GM12872 (cell line): Measurements from ENCODE around the gene EXOC3L1.

Source experiments
- TF ChIP-seq, protein P1 (sequence below): IDR thresholded peaks from 3 replicates; pipeline ENCODE4 v1.5.1; 2011; ENCODE audit warnings: low read depth, mild to moderate bottlenecking, low read length, moderate library complexity; ENCODE audit not compliant: insufficient read depth

Gene EXOC3L1

DNA sequence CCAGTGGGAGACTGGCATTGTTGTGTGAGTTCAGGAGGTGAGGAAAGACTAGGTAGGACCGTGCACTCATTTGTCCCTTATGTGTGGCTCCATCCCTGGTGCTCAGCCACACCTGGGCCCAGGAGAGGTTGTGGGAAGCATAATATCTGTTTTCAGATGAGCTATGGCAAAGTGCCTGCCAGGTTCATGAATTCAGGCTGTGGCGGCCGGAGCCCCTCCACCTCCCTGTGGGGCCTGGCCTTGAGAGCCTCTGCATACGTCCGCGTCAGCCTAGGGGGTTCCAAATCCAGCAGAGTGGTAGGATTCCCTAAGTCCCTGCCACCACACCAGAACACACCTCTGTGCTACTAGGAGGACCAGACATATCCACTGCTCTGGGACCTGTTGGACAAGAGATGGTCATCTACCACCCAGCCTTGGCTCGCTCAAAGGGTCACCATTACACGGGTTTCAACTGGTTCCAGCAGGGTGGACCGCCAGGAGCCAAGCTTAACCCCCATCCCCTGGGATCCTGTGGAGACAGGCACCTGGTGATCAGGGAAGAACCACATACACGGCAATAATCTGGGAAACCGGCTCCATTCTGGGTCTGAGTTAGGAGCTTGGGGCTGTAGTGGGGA, 41.2 kb downstream of the EXOC3L1 start:
- TF ChIP-seq, protein P1, sequence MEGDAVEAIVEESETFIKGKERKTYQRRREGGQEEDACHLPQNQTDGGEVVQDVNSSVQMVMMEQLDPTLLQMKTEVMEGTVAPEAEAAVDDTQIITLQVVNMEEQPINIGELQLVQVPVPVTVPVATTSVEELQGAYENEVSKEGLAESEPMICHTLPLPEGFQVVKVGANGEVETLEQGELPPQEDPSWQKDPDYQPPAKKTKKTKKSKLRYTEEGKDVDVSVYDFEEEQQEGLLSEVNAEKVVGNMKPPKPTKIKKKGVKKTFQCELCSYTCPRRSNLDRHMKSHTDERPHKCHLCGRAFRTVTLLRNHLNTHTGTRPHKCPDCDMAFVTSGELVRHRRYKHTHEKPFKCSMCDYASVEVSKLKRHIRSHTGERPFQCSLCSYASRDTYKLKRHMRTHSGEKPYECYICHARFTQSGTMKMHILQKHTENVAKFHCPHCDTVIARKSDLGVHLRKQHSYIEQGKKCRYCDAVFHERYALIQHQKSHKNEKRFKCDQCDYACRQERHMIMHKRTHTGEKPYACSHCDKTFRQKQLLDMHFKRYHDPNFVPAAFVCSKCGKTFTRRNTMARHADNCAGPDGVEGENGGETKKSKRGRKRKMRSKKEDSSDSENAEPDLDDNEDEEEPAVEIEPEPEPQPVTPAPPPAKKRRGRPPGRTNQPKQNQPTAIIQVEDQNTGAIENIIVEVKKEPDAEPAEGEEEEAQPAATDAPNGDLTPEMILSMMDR: no peak

GRCh38 chr16:67148221-67148620, 41.7 kb downstream of the EXOC3L1 start:
- TF ChIP-seq, protein P1: no peak

- TF ChIP-seq, protein P1: no peak
Observed at GRCh38 chr16:67147437-67148140, 42.3 kb downstream of the EXOC3L1 start.

- TF ChIP-seq, protein P1: no peak
Observed at GRCh38 chr16:67146523-67147357, 43.2 kb downstream of the EXOC3L1 start.

DNA sequence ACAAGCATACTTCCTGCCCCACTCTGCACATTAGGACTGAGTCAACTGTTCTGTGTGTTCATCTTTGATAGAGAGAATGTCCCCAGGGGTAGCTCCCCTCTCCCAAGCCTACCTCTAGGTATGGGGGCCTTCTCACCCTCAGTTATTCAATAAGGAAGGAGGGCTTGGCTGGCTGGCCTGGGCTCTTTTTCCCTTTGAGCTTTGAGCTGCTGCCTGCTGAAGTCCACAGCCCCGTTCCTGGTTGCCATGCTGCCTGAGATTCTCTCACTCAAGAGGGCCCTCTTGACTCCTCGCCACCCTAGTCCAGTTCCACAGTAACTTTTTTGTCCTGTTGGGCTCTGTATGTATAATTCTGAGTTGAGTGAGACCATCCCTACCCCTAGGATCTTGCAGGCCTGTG, 44.2 kb downstream of the EXOC3L1 start:
- TF ChIP-seq, protein P1: no peak

DNA sequence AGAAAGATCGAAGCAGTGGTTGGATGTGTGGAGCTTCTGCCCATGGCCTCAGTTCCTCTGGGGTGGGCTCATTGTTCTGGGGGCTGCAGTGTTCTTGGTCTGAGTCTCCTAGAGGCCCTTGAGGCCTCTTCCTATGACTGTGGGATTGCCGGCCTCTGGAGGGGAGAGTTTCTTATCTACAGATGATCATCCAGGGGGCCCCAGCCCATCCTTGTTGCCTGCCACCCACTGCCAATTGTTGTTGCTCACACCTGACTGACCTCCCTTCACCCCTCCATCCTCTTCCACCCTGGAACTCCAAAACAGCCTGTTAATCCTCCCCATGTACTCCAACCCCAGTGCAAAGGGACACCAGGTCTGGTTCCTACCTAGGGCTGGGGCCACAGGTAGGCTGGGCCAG, 45.0 kb downstream of the EXOC3L1 start:
- TF ChIP-seq, protein P1: no peak

GRCh38 chr16:67142342-67142741, 47.6 kb downstream of the EXOC3L1 start:
- TF ChIP-seq, protein P1: no peak
